Measurements from ENCODE around the gene PPIP5K1. TPM values are rescaled to one million over a fixed set of nuclear protein-coding genes. Genes with fewer than 3 reads are reported as not detected.
A peak's percentile ranks its signal among the peaks of the same experiment; 100 is the strongest.

Gene PPIP5K1
- total and polyA plus RNA-seq, 3 donors from 2014 or later = 44.9 to 165 (median 138) TPM

GRCh38 chr15:43498990-43499389 is 91.0 kb downstream of the PPIP5K1 start:
- WGBS, 2 donors = 69 to 70% methylated on average over 3 of the region's 3 CpGs
- TF ChIP-seq, protein P1, sequence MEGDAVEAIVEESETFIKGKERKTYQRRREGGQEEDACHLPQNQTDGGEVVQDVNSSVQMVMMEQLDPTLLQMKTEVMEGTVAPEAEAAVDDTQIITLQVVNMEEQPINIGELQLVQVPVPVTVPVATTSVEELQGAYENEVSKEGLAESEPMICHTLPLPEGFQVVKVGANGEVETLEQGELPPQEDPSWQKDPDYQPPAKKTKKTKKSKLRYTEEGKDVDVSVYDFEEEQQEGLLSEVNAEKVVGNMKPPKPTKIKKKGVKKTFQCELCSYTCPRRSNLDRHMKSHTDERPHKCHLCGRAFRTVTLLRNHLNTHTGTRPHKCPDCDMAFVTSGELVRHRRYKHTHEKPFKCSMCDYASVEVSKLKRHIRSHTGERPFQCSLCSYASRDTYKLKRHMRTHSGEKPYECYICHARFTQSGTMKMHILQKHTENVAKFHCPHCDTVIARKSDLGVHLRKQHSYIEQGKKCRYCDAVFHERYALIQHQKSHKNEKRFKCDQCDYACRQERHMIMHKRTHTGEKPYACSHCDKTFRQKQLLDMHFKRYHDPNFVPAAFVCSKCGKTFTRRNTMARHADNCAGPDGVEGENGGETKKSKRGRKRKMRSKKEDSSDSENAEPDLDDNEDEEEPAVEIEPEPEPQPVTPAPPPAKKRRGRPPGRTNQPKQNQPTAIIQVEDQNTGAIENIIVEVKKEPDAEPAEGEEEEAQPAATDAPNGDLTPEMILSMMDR (IDR thresholded peaks at IDR 0.05) = no peak
- TF ChIP-seq POLR2A (IDR thresholded peaks at IDR 0.05) = no peak

GRCh38 chr15:43493703-43494472 is 96.1 kb downstream of the PPIP5K1 start:
- TF ChIP-seq, protein P1 (IDR thresholded peaks at IDR 0.05) = no peak
- TF ChIP-seq POLR2A (IDR thresholded peaks at IDR 0.05) = no peak
- peak overlapping the region; percentile 69 to 78 for H3K4me3 ChIP-seq
- H3K36me3 ChIP-seq (ENCODE audit: low read depth, missing control alignments) = no peaks in the 10 kb centered on the region
- intact Hi-C loops (cut with DNase I; ENCODE audit: low total_unique reads) = no loop called here
- 49% methylated on average over 7 of the region's 7 CpGs for WGBS, 2 donors
- no peaks in the 10 kb centered on the region for H3K4me1 ChIP-seq
- H3K27me3 ChIP-seq = no peaks in the 10 kb centered on the region
- DNase-seq = no peak
- no peaks in the 10 kb centered on the region for H3K9me3 ChIP-seq
- H3K27ac ChIP-seq = peak overlapping the region; percentile 82 to 86

More at GRCh38 chr15:43498990-43499389, 91.0 kb downstream of the PPIP5K1 start:
- H3K36me3 ChIP-seq (ENCODE audit: low read depth, missing control alignments) = no peaks in the 10 kb centered on the region
- no peaks in the 10 kb centered on the region for H3K9me3 ChIP-seq
- no peak overlapping the region for H3K27ac ChIP-seq
- DNase-seq = no peak
- no peaks in the 10 kb centered on the region for H3K27me3 ChIP-seq
- no peaks in the 10 kb centered on the region for H3K4me1 ChIP-seq
- intact Hi-C loops (cut with DNase I; ENCODE audit: low total_unique reads) = no loop called here
- H3K4me3 ChIP-seq = no peak overlapping the region

- TF ChIP-seq POLR2A (IDR thresholded peaks at IDR 0.05) = peak; percentile 49
- TF ChIP-seq, protein P1 (IDR thresholded peaks at IDR 0.05) = no peak
- WGBS, 2 donors = 0 to 1% methylated on average over 24 to 54 of the region's 54 CpGs
- intact Hi-C loops (cut with DNase I; ENCODE audit: low total_unique reads) = no loop called here
- DNase-seq = peak; percentile 100
- Histone ChIP-seq H3K4me3 (peak within 1 kb of the TSS; percentile 69 to 78), H3K27me3 (no peaks in the 10 kb centered on the region), H3K36me3 (ENCODE audit: low read depth, missing control alignments) (no peaks in the 10 kb centered on the region), H3K4me1 (no peaks in the 10 kb centered on the region), H3K9me3 (no peaks in the 10 kb centered on the region), H3K27ac (peak within 1 kb of the TSS; percentile 82 to 86)
These were observed 97.1 kb downstream of the PPIP5K1 start, which contains the start of gene TP53BP1 for GRCh38 chr15:43492673-43493601. Gene TP53BP1 (minus strand): TSS chr15:43493156. CDS start chr15:43493043, 113 bp downstream.

GRCh38 chr15:43492266-43492665 is 97.7 kb downstream of the PPIP5K1 start:
- no peaks in the 10 kb centered on the region for H3K4me1 ChIP-seq
- TF ChIP-seq POLR2A (IDR thresholded peaks at IDR 0.05) = no peak
- TF ChIP-seq, protein P1 (IDR thresholded peaks at IDR 0.05) = no peak
- WGBS, 2 donors = 5% methylated on average over 7 of the region's 7 CpGs
- no peaks in the 10 kb centered on the region for H3K9me3 ChIP-seq
- H3K36me3 ChIP-seq (ENCODE audit: low read depth, missing control alignments) = no peaks in the 10 kb centered on the region
- peak overlapping the region; percentile 82 to 86 for H3K27ac ChIP-seq
- H3K27me3 ChIP-seq = no peaks in the 10 kb centered on the region
- no peak for DNase-seq
- intact Hi-C loops (cut with DNase I; ENCODE audit: low total_unique reads) = no loop called here
- H3K4me3 ChIP-seq = peak overlapping the region; percentile 69 to 78

Measured in testis (tissue), 3 donors.